OCI-LY1 (cell line): ENCODE results near the gene CELA3B.
"Not testable (repeated sequence)": the region's sequence is repeated elsewhere in the genome, so short reads cannot be mapped to it uniquely, and the experiment has no call there.

Source experiments
- CTCF ChIP-seq: fragments of 200-600 bp; sonication (generic), shearing (Covaris generic); IDR thresholded peaks from 2 replicates; pipeline ENCODE4 v1.5.1; 2017; ENCODE audit warnings: mild to moderate bottlenecking, antibody characterized with exemption, low read length, moderate library complexity, mixed read lengths
- EZH2 ChIP-seq: fragments of 200-600 bp; sonication (generic), shearing (Covaris generic); IDR thresholded peaks from 2 replicates; pipeline ENCODE4 v1.8.0; 2017; ENCODE audit warnings: borderline replicate concordance, mixed run types, mild to moderate bottlenecking, antibody characterized with exemption, low read length, moderate library complexity, mixed read lengths

GRCh38 chr1:22014575-22015206 lies 37.9 kb downstream of the CELA3B start:
- not testable (repeated sequence) for TF ChIP-seq CTCF, EZH2
